Posterior cingulate gyrus (tissue), 11 donors: ENCODE measurements around the gene PRKG1.
A peak's percentile ranks its signal among the peaks of the same experiment; 100 is the strongest.
"Not testable (repeated sequence)": the region's sequence is repeated elsewhere in the genome, so short reads cannot be mapped to it uniquely, and the experiment has no call there.

ENCODE experiments used
- DNase-seq, 10 donors: peaks; one replicate each; pipeline versions ENCODE4 v3.0.0 to v3.0.0-alpha.2; 2020 to 2021; ENCODE audit warnings: mixed read lengths in 3 of 10
- intact Hi-C: fragments of 100-400 bp; cut with DNase I; formaldehyde crosslinking; loops from one replicate; pipeline ENCODE4 v1.15.1; 2023

PRKG1 gene

GRCh38 chr10:52198540-52198939 is 1124.3 kb downstream of the PRKG1 start:
- intact Hi-C loops, result no loop called here

GRCh38 chr10:52204906-52205305 is 1130.6 kb downstream of the PRKG1 start:
- DNase-seq, intact Hi-C loops: not testable (repeated sequence)

More at GRCh38 chr10:52198540-52198939, 1124.3 kb downstream of the PRKG1 start:
- no peak for DNase-seq

- DNase-seq, result no peak
- intact Hi-C loops, result no loop called here
Observed at GRCh38 chr10:52208365-52208764, 1134.1 kb downstream of the PRKG1 start.

GRCh38 chr10:52210161-52210560 is 1135.9 kb downstream of the PRKG1 start:
- DNase-seq, result no peak
- intact Hi-C loops, result no loop called here

GRCh38 chr10:52212062-52212461 is 1137.8 kb downstream of the PRKG1 start:
- DNase-seq, result no peak
- intact Hi-C loops, result no loop called here

GRCh38 chr10:52212802-52213201 is 1138.5 kb downstream of the PRKG1 start:
- intact Hi-C loops, result no loop called here
- DNase-seq, result no peak

GRCh38 chr10:52213321-52213752 is 1139.0 kb downstream of the PRKG1 start:
- intact Hi-C loops, result no loop called here
- no peak for DNase-seq

- intact Hi-C loops, result loop anchor here (5.0 kb wide), 2 partner anchors 1154 to 1214 kb away; no protein-coding TSS in a partner anchor
- peak in 3 of 10 donors; percentile 27 to 57 (median 44) for DNase-seq
Observed at GRCh38 chr10:52215745-52216361, 1141.6 kb downstream of the PRKG1 start.

GRCh38 chr10:52216852-52217251 is 1142.6 kb downstream of the PRKG1 start:
- DNase-seq, result no peak
- intact Hi-C loops, result loop anchor here (5.0 kb wide), 2 partner anchors 1155 to 1215 kb away; no protein-coding TSS in a partner anchor

GRCh38 chr10:52217531-52217930 is 1143.2 kb downstream of the PRKG1 start:
- no peak for DNase-seq
- intact Hi-C loops, result loop anchor here (5.0 kb wide), 2 partner anchors 1155 to 1215 kb away; no protein-coding TSS in a partner anchor

GRCh38 chr10:52220947-52221346 is 1146.7 kb downstream of the PRKG1 start:
- intact Hi-C loops, result no loop called here
- no peak for DNase-seq

- DNase-seq, result no peak
- intact Hi-C loops, result no loop called here
Observed at GRCh38 chr10:52221923-52222322, 1147.6 kb downstream of the PRKG1 start.

- DNase-seq, result no peak
- intact Hi-C loops, result no loop called here
Observed at GRCh38 chr10:52226197-52226847, 1152.0 kb downstream of the PRKG1 start.

GRCh38 chr10:52228556-52228955 is 1154.3 kb downstream of the PRKG1 start:
- no peak for DNase-seq
- intact Hi-C loops, result no loop called here

- intact Hi-C loops, result no loop called here
- no peak for DNase-seq
Observed at GRCh38 chr10:52229291-52229931, 1155.1 kb downstream of the PRKG1 start.

GRCh38 chr10:52232561-52233350 is 1158.5 kb downstream of the PRKG1 start:
- intact Hi-C loops, result no loop called here
- no peak for DNase-seq

- DNase-seq, intact Hi-C loops: not testable (repeated sequence)
Observed at GRCh38 chr10:52233351-52233991, 1159.2 kb downstream of the PRKG1 start.

GRCh38 chr10:52239771-52240170 is 1165.5 kb downstream of the PRKG1 start:
- intact Hi-C loops, result no loop called here
- DNase-seq, result no peak

- DNase-seq, result no peak
- intact Hi-C loops, result no loop called here
Observed at GRCh38 chr10:52245547-52245946, 1171.3 kb downstream of the PRKG1 start.

- intact Hi-C loops, result not testable (repeated sequence)
- peak in 1 of 10 donors; percentile 35 for DNase-seq
Observed at GRCh38 chr10:52247929-52248328, 1173.6 kb downstream of the PRKG1 start.
